SW480 (cell line): ENCODE measurements around the gene GALNT12.
A peak's percentile ranks its signal among the peaks of the same experiment; 100 is the strongest.

Experiments
- DNase-seq: peaks from one replicate; pipeline ENCODE4 v3.0.0-alpha.2; 2016; ENCODE audit warnings: low spot score

The GALNT12 gene

DNA sequence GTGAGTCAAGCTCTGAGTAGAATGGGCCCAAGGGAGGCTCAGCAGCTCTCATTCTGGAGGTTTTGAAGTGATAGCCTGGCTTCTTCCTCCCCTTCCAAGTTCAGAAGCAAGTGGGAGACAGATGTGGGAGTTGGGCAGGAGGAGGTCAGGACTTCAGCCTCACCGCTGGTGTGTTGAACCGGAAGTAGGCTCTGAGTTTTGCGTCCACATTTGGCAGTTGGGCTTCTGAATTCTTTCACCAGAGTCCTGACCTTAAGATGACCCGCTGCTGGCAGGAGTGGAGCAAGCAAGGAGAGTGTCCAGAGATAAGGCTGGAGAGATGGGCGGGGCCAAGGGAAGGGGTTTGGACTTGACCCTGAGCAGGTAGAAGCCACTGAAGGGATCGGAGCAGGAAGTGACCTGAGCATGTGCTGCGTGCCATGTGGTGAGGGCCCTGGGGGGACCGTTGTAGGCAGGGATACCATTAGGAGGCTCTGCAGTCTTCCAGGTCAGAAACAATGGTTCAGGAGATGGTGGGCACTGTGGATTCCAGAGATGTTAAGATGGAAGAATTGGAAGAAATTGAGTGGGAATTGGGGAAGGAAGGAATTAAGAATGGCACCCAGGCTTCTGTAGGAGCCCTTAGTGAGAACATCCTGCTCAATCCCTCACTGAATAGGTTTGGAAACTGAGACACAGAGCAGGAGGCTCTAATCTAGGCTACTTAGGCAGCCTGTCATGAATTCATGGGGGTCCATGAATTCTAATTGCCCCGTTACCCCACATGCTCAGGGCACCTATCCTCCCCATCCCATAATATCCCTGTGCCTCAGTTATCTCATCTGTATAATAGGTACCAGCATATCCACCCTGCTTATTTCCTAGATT is 25.9 kb downstream of the GALNT12 start:
- no peak for DNase-seq

GRCh38 chr9:98834386-98834785 is 26.9 kb downstream of the GALNT12 start:
- no peak for DNase-seq

- DNase-seq = no peak
Measured at GRCh38 chr9:98836206-98836605, 28.7 kb downstream of the GALNT12 start.

DNA sequence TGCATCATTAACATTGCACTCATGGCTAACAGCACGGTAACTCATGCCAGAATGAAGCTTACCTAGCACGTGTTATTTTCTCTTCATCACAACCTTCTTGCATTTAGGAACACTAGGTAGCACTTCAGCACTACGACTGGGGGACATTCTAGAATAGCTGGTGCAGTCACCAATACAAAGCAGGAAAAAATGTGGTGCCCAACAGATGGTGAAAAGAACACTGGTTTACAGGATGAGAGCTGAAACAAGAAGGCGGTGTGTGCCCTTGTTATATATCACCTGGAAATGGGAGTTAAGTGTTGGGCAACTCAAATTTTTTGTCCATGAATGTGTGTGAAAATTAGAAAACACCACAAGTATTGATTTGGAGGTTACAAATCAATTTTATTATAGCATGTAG is 30.0 kb downstream of the GALNT12 start:
- DNase-seq = no peak

GRCh38 chr9:98838155-98838867 is 30.8 kb downstream of the GALNT12 start:
- no peak for DNase-seq

GRCh38 chr9:98838868-98839565 is 31.5 kb downstream of the GALNT12 start:
- no peak for DNase-seq

GRCh38 chr9:98839724-98840123 is 32.3 kb downstream of the GALNT12 start:
- DNase-seq = no peak

- DNase-seq = no peak
Measured at GRCh38 chr9:98842510-98842909, 35.0 kb downstream of the GALNT12 start.

- DNase-seq = no peak
Measured at GRCh38 chr9:98846081-98846480, 38.6 kb downstream of the GALNT12 start.

DNA sequence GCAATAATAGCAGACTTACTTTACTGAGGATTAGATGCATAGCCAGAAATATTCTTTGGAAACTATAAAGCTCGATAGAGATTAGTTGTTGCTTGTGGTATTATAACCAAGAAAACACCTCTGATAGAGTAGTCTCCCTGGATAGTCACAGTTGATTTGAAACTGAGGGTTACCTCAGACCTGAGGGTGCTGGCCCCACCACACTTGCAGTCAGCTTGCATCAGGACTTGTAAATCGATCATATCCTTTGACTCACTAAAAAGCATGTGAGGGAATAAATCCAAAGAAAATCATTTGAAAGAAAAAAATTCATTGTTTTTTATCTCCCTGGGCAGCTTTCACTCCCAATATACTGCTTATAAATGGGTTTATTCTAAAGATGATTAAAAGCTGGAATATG is 39.4 kb downstream of the GALNT12 start:
- DNase-seq = no peak

GRCh38 chr9:98848450-98849149 is 41.1 kb downstream of the GALNT12 start:
- DNase-seq = peak; percentile 96

- no peak for DNase-seq
Measured at GRCh38 chr9:98849563-98849962, 42.1 kb downstream of the GALNT12 start.

GRCh38 chr9:98850851-98851729 is 43.6 kb downstream of the GALNT12 start:
- no peak for DNase-seq

- no peak for DNase-seq
Measured at GRCh38 chr9:98851730-98852459, 44.4 kb downstream of the GALNT12 start.

DNA sequence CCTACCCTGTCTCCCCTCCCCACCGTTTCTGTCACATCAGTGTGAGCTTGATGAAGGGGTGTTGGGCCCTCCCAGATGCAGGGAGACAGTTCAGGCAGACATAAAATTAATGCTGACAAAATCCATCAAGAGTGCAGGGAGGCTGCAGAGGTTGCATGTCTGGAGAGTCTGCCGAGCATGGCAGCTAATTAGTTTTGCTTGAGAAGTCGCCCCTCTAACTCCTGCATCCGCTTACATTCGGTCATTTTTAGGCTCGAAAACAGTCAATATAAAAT is 44.9 kb downstream of the GALNT12 start:
- no peak for DNase-seq

GRCh38 chr9:98852961-98853360 is 45.5 kb downstream of the GALNT12 start:
- no peak for DNase-seq

GRCh38 chr9:98854266-98854665 is 46.8 kb downstream of the GALNT12 start:
- no peak for DNase-seq

DNA sequence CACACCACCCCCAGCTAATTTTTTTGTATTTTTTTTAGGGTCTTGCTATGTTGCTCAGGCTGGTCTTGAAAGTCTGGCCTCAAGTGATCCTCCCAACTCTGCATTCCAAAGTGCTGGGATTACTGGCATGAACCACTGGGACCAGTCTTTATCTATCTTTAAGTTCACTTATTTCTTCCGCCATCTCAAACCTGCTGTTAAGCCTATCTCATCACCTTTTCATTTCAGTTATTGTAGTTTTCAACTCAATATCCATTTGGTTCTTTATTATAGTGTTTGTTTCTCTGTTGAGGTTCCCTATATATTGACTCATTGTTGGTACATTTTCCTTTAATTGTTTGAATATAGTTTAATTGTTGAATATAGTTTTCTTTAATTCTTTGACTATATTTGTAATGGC is 48.1 kb downstream of the GALNT12 start:
- no peak for DNase-seq

- DNase-seq = no peak
Measured at GRCh38 chr9:98856982-98857381, 49.5 kb downstream of the GALNT12 start.

DNA sequence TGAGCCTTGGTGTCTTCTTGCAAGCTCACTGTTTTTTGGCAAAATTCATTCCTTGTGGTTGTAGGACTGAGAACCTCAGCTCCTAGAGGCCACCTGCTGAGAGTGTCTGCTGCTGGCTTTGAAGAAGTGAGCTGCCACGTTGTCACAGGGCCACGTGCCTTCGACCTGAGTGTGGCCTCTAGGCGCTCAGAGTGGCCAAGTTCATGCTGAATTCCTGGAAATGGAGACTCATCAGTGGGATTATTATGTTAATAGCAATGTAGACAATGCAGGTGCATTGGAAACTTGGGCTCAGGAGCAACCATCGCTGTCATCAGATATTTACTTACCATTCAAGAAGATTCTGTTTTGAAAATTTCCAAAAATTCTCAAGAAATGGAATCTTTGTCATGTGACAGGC is 52.5 kb downstream of the GALNT12 start:
- no peak for DNase-seq

DNA sequence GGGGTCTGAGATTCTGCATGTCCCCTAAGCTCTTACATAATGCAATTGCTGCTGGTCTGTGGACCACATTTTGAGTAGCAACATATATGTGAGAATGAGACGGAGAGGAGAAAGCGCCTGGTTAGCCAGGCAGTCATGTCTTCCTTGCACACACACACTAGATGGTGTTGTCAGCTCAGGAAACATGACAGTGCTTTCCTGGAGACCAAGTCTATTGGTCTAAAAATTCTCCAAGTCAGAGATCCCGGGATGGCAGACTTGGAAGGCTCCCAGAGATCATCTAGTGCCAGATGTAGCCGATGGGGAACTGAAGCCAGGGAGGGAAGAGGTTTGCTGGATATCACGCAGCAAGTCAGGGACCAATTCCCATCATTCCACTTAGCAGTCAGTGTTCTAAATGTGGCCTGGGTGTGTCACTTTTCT is 53.4 kb downstream of the GALNT12 start:
- peak; percentile 44 for DNase-seq
